HFF-Myc (cell line): ENCODE results near the gene TRPC4.

Source experiments
- DNase-seq: peaks from one replicate; pipeline ENCODE4 v3.0.0-alpha.2; 2011; ENCODE audit warnings: low read depth; ENCODE audit errors: extremely low read depth
- H3K4me3 ChIP-seq: replicated peaks from 2 replicates; pipeline ENCODE4 v1.5.1; 2011; ENCODE audit warnings: low read depth, mild to moderate bottlenecking, control low read depth, low read length
- CTCF ChIP-seq: IDR thresholded peaks from 2 replicates; pipeline ENCODE4 v1.5.1; 2012; ENCODE audit warnings: mild to moderate bottlenecking, low read depth, low read length, control low read depth; ENCODE audit errors: missing control alignments

Gene TRPC4

GRCh38 chr13:37716420-37717195, 153.0 kb downstream of the TRPC4 start:
- no peak for TF ChIP-seq CTCF
- no peak for DNase-seq
- H3K4me3 ChIP-seq, result no peak overlapping the region

- TF ChIP-seq CTCF, result no peak
- DNase-seq, result no peak
- H3K4me3 ChIP-seq, result no peak overlapping the region
Observed at GRCh38 chr13:37715606-37716015, 154.0 kb downstream of the TRPC4 start.

- DNase-seq, result no peak
- TF ChIP-seq CTCF, result no peak
- H3K4me3 ChIP-seq, result no peak overlapping the region
Observed at GRCh38 chr13:37709318-37709717, 160.3 kb downstream of the TRPC4 start.

- DNase-seq, result no peak
- no peak overlapping the region for H3K4me3 ChIP-seq
- TF ChIP-seq CTCF, result no peak
Observed at GRCh38 chr13:37707739-37708500, 161.7 kb downstream of the TRPC4 start.

GRCh38 chr13:37706041-37706440, 163.5 kb downstream of the TRPC4 start:
- DNase-seq, result no peak
- no peak overlapping the region for H3K4me3 ChIP-seq
- TF ChIP-seq CTCF, result no peak

- H3K4me3 ChIP-seq, result no peak overlapping the region
- DNase-seq, result peak; percentile 38
- TF ChIP-seq CTCF, result no peak
Observed at GRCh38 chr13:37701972-37702371, 167.6 kb downstream of the TRPC4 start.
